Peyer's patch (tissue), 4 donors: Measurements from ENCODE around the gene SLC24A4.

Experiments
- CTCF ChIP-seq, 6 experiments: fragments of 450-650 bp in 4 of 6; fragments of 200-600 bp in 2 of 6; sonication (generic) in 1 of 6; IDR thresholded peaks; one replicate each; pipeline ENCODE4 v1.5.1; 2017 to 2019; ENCODE audit warnings: antibody characterized with exemption in 6 of 6, mild to moderate bottlenecking in 3 of 6, moderate library complexity in 1 of 6
- POLR2A ChIP-seq, 2 donors: fragments of 450-650 bp; IDR thresholded peaks; one replicate each; pipeline ENCODE4 v1.5.1; 2017; ENCODE audit warnings: antibody characterized with exemption in 2 of 2, mild to moderate bottlenecking in 2 of 2, moderate library complexity in 2 of 2

- TF ChIP-seq CTCF (IDR thresholded peaks at IDR 0.05) (no peak), POLR2A (IDR thresholded peaks at IDR 0.05) (no peak)
These were observed 161.3 kb downstream of the SLC24A4 start for GRCh38 chr14:92484132-92484823.
